Activated T-helper 1 cell treated with anti-CD3 and anti-CD28 coated beads, Interleukin-2, amount 50 U/mL, for 16 hours (primary cell): Measurements from ENCODE around the gene TMEM231.

Source experiments
- DNase-seq, 2 donors: peaks; one replicate each; pipeline ENCODE4 v3.0.0-alpha.2; 2020; ENCODE audit warnings: low read depth in 1 of 2, low spot score in 1 of 2

TMEM231 gene

GRCh38 chr16:75494184-75494583 is 61.9 kb downstream of the TMEM231 start:
- no peak for DNase-seq

GRCh38 chr16:75491876-75492275 is 64.2 kb downstream of the TMEM231 start:
- DNase-seq: no peak

DNA sequence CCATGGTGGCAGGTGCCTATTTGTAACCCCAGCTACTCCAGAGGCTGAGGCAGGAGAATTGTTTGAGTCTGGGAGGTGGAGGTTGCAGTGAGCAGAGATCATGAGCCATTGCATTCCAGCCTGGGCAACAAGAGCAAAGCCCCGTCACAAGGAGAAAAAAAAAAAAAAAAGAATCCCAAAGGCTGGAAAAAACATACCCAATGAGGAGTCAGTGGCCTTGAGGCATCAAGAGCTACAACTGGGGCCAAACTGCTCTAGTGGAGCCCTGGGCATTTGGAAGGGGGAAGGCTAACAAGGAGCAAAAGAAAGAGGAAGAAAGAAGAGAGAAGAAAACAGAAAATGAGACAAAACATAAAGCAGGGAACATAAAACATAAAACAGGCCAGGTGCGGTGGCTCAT is 67.7 kb downstream of the TMEM231 start:
- DNase-seq: no peak
